NOMO-1 (cell line): ENCODE results near the gene MLF2.

Source experiments
- DNase-seq, 2 experiments: peaks; one replicate each; lab custom pipeline; 2025; ENCODE audit not compliant: unreplicated experiment in 2 of 2; lab: John Stamatoyannopoulos, UW

Gene MLF2

GRCh38 chr12:6778574-6779550 is 25.9 kb upstream of the MLF2 start:
- peak; percentile 82 to 91 for DNase-seq

GRCh38 chr12:6778217-6778573 is 25.3 kb upstream of the MLF2 start:
- no peak for DNase-seq

GRCh38 chr12:6777386-6777785 is 24.4 kb upstream of the MLF2 start:
- DNase-seq = no peak

- DNase-seq = no peak
Observed at GRCh38 chr12:6775185-6776174, 22.5 kb upstream of the MLF2 start.

GRCh38 chr12:6774499-6775062 is 21.6 kb upstream of the MLF2 start:
- DNase-seq = no peak

- no peak for DNase-seq
Observed at GRCh38 chr12:6773590-6774351, 20.8 kb upstream of the MLF2 start.

- no peak for DNase-seq
Observed at GRCh38 chr12:6772726-6773589, 20.0 kb upstream of the MLF2 start.

GRCh38 chr12:6772331-6772695 is 19.4 kb upstream of the MLF2 start, which contains the start of gene LAG3:
LAG3 (plus strand) TSS chr12:6772520; CDS start chr12:6772853, 333 bp downstream.
- DNase-seq = no peak

- DNase-seq = no peak
Observed at GRCh38 chr12:6771509-6772330, 18.8 kb upstream of the MLF2 start.

- no peak for DNase-seq
Observed at GRCh38 chr12:6771091-6771495, 18.2 kb upstream of the MLF2 start.

- DNase-seq = no peak
Observed at GRCh38 chr12:6770600-6770999, 17.7 kb upstream of the MLF2 start.

- no peak for DNase-seq
Observed at GRCh38 chr12:6770094-6770493, 17.2 kb upstream of the MLF2 start.

GRCh38 chr12:6769666-6770065 is 16.7 kb upstream of the MLF2 start:
- no peak for DNase-seq

GRCh38 chr12:6768990-6769389 is 16.0 kb upstream of the MLF2 start:
- no peak for DNase-seq

GRCh38 chr12:6768437-6768914 is 15.5 kb upstream of the MLF2 start:
- no peak for DNase-seq

- DNase-seq = no peak
Observed at GRCh38 chr12:6767353-6768319, 14.7 kb upstream of the MLF2 start.

GRCh38 chr12:6766651-6767349 is 13.9 kb upstream of the MLF2 start:
- DNase-seq = peak; percentile 50 to 56
